Esophagus squamous epithelium (tissue), 4 donors: Measurements from ENCODE around the gene METAP2.

Experiments
- POLR2A ChIP-seq, 4 donors: fragments of 450-650 bp; IDR thresholded peaks; one replicate each; pipeline ENCODE4 v1.6.1; 2017; ENCODE audit warnings: antibody characterized with exemption in 4 of 4, mild to moderate bottlenecking in 4 of 4, moderate library complexity in 3 of 4
- TF ChIP-seq, protein P1 (sequence below), 6 experiments: fragments of 450-650 bp in 4 of 6; fragments of 200-600 bp in 2 of 6; sonication (generic) in 2 of 6; IDR thresholded peaks; one replicate each; pipeline ENCODE4 v1.5.1; 2016 to 2019; ENCODE audit warnings: antibody characterized with exemption in 6 of 6, mild to moderate bottlenecking in 4 of 6, moderate library complexity in 4 of 6

DNA sequence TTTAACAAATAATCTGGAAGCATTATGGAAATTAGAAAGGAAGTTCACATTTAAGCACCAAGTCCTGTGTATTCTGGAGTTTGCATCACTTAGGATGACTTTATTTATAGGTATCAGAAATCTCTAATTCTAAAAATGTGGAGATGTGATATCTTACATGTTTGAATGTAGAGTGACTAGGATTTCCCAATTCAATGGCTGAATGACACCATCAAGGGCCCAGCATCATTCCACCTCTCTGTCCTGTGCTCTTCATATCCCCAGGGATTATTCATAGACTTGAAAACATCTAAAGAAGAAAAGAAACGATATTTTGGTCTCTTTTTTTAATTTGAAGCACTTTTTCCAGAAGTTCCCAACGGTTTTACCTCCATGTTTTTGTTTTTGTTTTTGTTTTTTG lies 15.2 kb upstream of the METAP2 start:
- no peak for TF ChIP-seq POLR2A (IDR thresholded peaks at IDR 0.05)
- TF ChIP-seq, protein P1, sequence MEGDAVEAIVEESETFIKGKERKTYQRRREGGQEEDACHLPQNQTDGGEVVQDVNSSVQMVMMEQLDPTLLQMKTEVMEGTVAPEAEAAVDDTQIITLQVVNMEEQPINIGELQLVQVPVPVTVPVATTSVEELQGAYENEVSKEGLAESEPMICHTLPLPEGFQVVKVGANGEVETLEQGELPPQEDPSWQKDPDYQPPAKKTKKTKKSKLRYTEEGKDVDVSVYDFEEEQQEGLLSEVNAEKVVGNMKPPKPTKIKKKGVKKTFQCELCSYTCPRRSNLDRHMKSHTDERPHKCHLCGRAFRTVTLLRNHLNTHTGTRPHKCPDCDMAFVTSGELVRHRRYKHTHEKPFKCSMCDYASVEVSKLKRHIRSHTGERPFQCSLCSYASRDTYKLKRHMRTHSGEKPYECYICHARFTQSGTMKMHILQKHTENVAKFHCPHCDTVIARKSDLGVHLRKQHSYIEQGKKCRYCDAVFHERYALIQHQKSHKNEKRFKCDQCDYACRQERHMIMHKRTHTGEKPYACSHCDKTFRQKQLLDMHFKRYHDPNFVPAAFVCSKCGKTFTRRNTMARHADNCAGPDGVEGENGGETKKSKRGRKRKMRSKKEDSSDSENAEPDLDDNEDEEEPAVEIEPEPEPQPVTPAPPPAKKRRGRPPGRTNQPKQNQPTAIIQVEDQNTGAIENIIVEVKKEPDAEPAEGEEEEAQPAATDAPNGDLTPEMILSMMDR (IDR thresholded peaks at IDR 0.05), result no peak
